A673 (cell line): Measurements from ENCODE around the gene NOTCH3. TPM values are rescaled to one million over a fixed set of nuclear protein-coding genes. Genes with fewer than 3 reads are reported as not detected.

Experiments
- BruUV-seq: library from RNA; stranded (reverse); fragments of 400-500 nt; replicated peaks from 2 replicates; lab custom pipeline; 2021; lab: Mats Ljungman, UMichigan
- CTCF ChIA-PET: fragments of 300-600 bp; sonication (Branson Sonifier 250); formaldehyde crosslinking; loops from one replicate; lab custom pipeline; 2022; ENCODE audit warnings: antibody characterized with exemption; lab: Charles Lee
- POLR2A ChIA-PET: fragments of 300-600 bp; sonication (Branson Sonifier 250); formaldehyde crosslinking; loops from one replicate; lab custom pipeline; 2022; ENCODE audit warnings: antibody characterized with exemption; ENCODE audit not compliant: low non-redundant PET; lab: Charles Lee
- DNase-seq: peaks from one replicate; pipeline ENCODE4 v3.0.0-alpha.2; 2015; ENCODE audit warnings: low spot score
- H3K27ac ChIP-seq: fragments of 200-600 bp; sonication (generic); 2 replicates; pipeline ENCODE4 v1.5.1; 2016; ENCODE audit warnings: mixed run types, low read depth, mild to moderate bottlenecking, mixed read lengths, antibody characterized with exemption, low read length; ENCODE audit not compliant: poor library complexity, severe bottlenecking
- H3K27me3 ChIP-seq: fragments of 200-600 bp; sonication (generic); replicated peaks from 2 replicates; pipeline ENCODE4 v1.6.1; 2017; ENCODE audit warnings: mixed run types, low read depth, mild to moderate bottlenecking, mixed read lengths, antibody characterized with exemption, low read length; ENCODE audit not compliant: insufficient read depth, poor library complexity
- H3K36me3 ChIP-seq: fragments of 200-600 bp; sonication (generic); 2 replicates; pipeline ENCODE4 v1.6.1; 2016; ENCODE audit warnings: mixed run types, mild to moderate bottlenecking, mixed read lengths, antibody characterized with exemption, low read length; ENCODE audit not compliant: insufficient read depth, poor library complexity, severe bottlenecking
- H3K4me1 ChIP-seq: fragments of 200-600 bp; sonication (generic); 2 replicates; pipeline ENCODE4 v1.6.1; 2017; ENCODE audit warnings: mixed run types, mild to moderate bottlenecking, mixed read lengths, antibody characterized with exemption, low read length; ENCODE audit not compliant: insufficient read depth, poor library complexity, severe bottlenecking
- H3K4me3 ChIP-seq: fragments of 200-600 bp; sonication (generic); 2 replicates; pipeline ENCODE4 v1.5.1; 2016; ENCODE audit warnings: low read depth, mixed run types, mild to moderate bottlenecking, mixed read lengths, low read length; ENCODE audit not compliant: poor library complexity, severe bottlenecking
- H3K9me3 ChIP-seq: fragments of 200-600 bp; sonication (generic); 2 replicates; pipeline ENCODE4 v1.6.1; 2016; ENCODE audit warnings: mixed run types, low read depth, mild to moderate bottlenecking, mixed read lengths, antibody characterized with exemption, low read length; ENCODE audit not compliant: poor library complexity, severe bottlenecking
- CTCF ChIP-seq: fragments of 300-800, 200-600 bp; sonication (generic); conservative IDR thresholded peaks from 2 replicates; pipeline ENCODE4 v1.5.1; 2017; ENCODE audit warnings: low read depth, mild to moderate bottlenecking, antibody characterized with exemption, low read length, moderate library complexity, mixed read lengths
- EZH2 ChIP-seq: fragments of 200-600 bp; sonication (generic); IDR thresholded peaks from 2 replicates; pipeline ENCODE4 v1.6.1; 2017; ENCODE audit warnings: borderline replicate concordance, low read depth, mild to moderate bottlenecking, mixed read lengths, antibody characterized with exemption, low read length; ENCODE audit not compliant: poor library complexity, severe bottlenecking
- intact Hi-C: fragments of 100-400 bp; cut with micrococcal nuclease; formaldehyde crosslinking; loops from one replicate; pipeline ENCODE4 v1.10.0; 2022; ENCODE audit not compliant: unreplicated experiment
- total RNA-seq: library from RNA; stranded (reverse); gene quantifications from 2 replicates; pipeline ENCODE4 v1.2.3, GENCODE V29; 2021

Gene NOTCH3
- total RNA-seq, 1 experiment from 2014 or later: 19.7 TPM

GRCh38 chr19:15235781-15236180 is 35.0 kb upstream of the NOTCH3 start:
- no TSS peak for BruUV-seq
- DNase-seq: no peak
- Histone ChIP-seq H3K9me3 (no peaks in the 10 kb centered on the region), H3K36me3 (peaks cover 49% of the 10 kb centered on the region), H3K4me3 (no peak overlapping the region), H3K27ac (no peak overlapping the region), H3K4me1 (no peaks in the 10 kb centered on the region), H3K27me3 (no peaks in the 10 kb centered on the region)
- POLR2A ChIA-PET: no interaction called here
- intact Hi-C loops: no loop called here
- CTCF ChIA-PET: no interaction called here
- TF ChIP-seq CTCF (no peak), EZH2 (no peak)

GRCh38 chr19:15234431-15235130 is 33.8 kb upstream of the NOTCH3 start:
- POLR2A ChIA-PET: no interaction called here
- Histone ChIP-seq H3K4me1 (no peaks in the 10 kb centered on the region), H3K4me3 (no peak overlapping the region), H3K9me3 (no peaks in the 10 kb centered on the region), H3K27ac (no peak overlapping the region), H3K36me3 (peaks cover 41% of the 10 kb centered on the region), H3K27me3 (no peaks in the 10 kb centered on the region)
- no TSS peak for BruUV-seq
- CTCF ChIA-PET: no interaction called here
- no peak for DNase-seq
- intact Hi-C loops: no loop called here
- no peak for TF ChIP-seq EZH2
- no peak for TF ChIP-seq CTCF

GRCh38 chr19:15231271-15231670 is 30.5 kb upstream of the NOTCH3 start:
- Histone ChIP-seq H3K4me3 (no peak overlapping the region), H3K4me1 (no peaks in the 10 kb centered on the region), H3K9me3 (no peaks in the 10 kb centered on the region), H3K27me3 (no peaks in the 10 kb centered on the region), H3K27ac (no peak overlapping the region), H3K36me3 (peaks cover 10% of the 10 kb centered on the region)
- intact Hi-C loops: no loop called here
- DNase-seq: no peak
- POLR2A ChIA-PET: no interaction called here
- no TSS peak for BruUV-seq
- CTCF ChIA-PET: interaction anchor here (0.6 kb wide), 1 partner anchor 13 kb away, joined by 3 read pairs; no protein-coding TSS in a partner anchor
- no peak for TF ChIP-seq CTCF
- TF ChIP-seq EZH2: no peak
